Naive thymus-derived CD8-positive, alpha-beta T cell (primary cell): ENCODE measurements around the gene PLCXD1. TPM values are rescaled to one million over a fixed set of nuclear protein-coding genes. Genes with fewer than 3 reads are reported as not detected.
"Not testable (repeated sequence)": the region's sequence is repeated elsewhere in the genome, so short reads cannot be mapped to it uniquely, and the experiment has no call there.

Source experiments
- ATAC-seq, 2 donors: fragments of 150-1000 bp; cut with Tn5 transposase in 1 of 2; sonication (Bioruptor Pico), chemical (Tn5 transposase) in 1 of 2; 1 replicate in 1 of 2; 2 replicates in 1 of 2; pipeline ENCODE4 v1.10.0; 2021; ENCODE audit warnings: mild to moderate bottlenecking in 2 of 2, moderate library complexity in 2 of 2
- POLR2A ChIA-PET: fragments of 350-600 bp; sonication (Branson Sonifier 250); formaldehyde crosslinking; loops from one replicate; lab custom pipeline; 2021; ENCODE audit warnings: antibody characterized with exemption; lab: Charles Lee
- DNase-seq, 10 donors: peaks; one replicate each; pipeline versions ENCODE4 v3.0.0 to v3.0.0-alpha.2; 2020 to 2022
- H3K27ac Mint-ChIP-seq, 10 donors: one replicate each; pipeline ENCODE4 v1.8.0; 2020 to 2022; ENCODE audit warnings: mild to moderate bottlenecking in 10 of 10, mixed read lengths in 10 of 10, moderate library complexity in 4 of 10, inconsistent platforms in 1 of 10
- H3K27me3 Mint-ChIP-seq, 5 donors: one replicate each; pipeline ENCODE4 v1.8.0; 2021 to 2022; ENCODE audit warnings: mixed read lengths in 5 of 5
- H3K36me3 Mint-ChIP-seq, 3 donors: one replicate each; pipeline ENCODE4 v1.8.0; 2020 to 2022; ENCODE audit warnings: mixed read lengths in 3 of 3, mild to moderate bottlenecking in 2 of 3, inconsistent platforms in 1 of 3
- H3K4me1 Mint-ChIP-seq, 4 donors: one replicate each; pipeline ENCODE4 v1.8.0; 2021 to 2022; ENCODE audit warnings: mixed read lengths in 4 of 4
- H3K4me3 Mint-ChIP-seq, 10 donors: one replicate each; pipeline ENCODE4 v1.8.0; 2020 to 2022; ENCODE audit warnings: mild to moderate bottlenecking in 10 of 10, mixed read lengths in 10 of 10, moderate library complexity in 6 of 10, inconsistent platforms in 1 of 10
- H3K9me3 Mint-ChIP-seq, 9 donors: one replicate each; pipeline ENCODE4 v1.8.0; 2020 to 2022; ENCODE audit warnings: mixed read lengths in 9 of 9, mild to moderate bottlenecking in 3 of 9, inconsistent platforms in 1 of 9, moderate library complexity in 1 of 9
- polyA plus RNA-seq, 3 donors: library from polyadenylated mRNA; unstranded; fragments of 300-500 nt; fragmentation: Illumina TruSeq; gene quantifications; one replicate each; pipeline ENCODE4 v1.2.3, GENCODE V29; 2021
- total RNA-seq, 8 experiments: library from RNA in 2 of 8; stranded (reverse) in 2 of 8; gene quantifications; one replicate each; pipeline ENCODE4 v1.2.3 and lab custom pipeline; 2021 to 2026

Gene PLCXD1
- total and polyA plus RNA-seq, 5 experiments from 2014 or later = 2.7 to 19.2 (median 9.2) TPM

- H3K27ac Mint-ChIP-seq, ATAC-seq, H3K9me3 Mint-ChIP-seq, DNase-seq, POLR2A ChIA-PET, H3K4me3 Mint-ChIP-seq, H3K27me3 Mint-ChIP-seq, H3K4me1 Mint-ChIP-seq: not testable (repeated sequence)
- H3K36me3 Mint-ChIP-seq = peaks cover 0 to 86% (median 31%) of the 10 kb centered on the region in 3 donors
Observed at GRCh38 chrX:306614-307251, 25.6 kb downstream of the PLCXD1 start.

GRCh38 chrX:307261-308111 is 26.3 kb downstream of the PLCXD1 start:
- H3K4me3 Mint-ChIP-seq = no peak overlapping the region
- DNase-seq (peak in 1 of 10 donors; percentile 57), ATAC-seq (peak in 1 of 2 donors; percentile 25)
- no peaks in the 10 kb centered on the region for H3K27me3 Mint-ChIP-seq
- peaks cover 0 to 85% (median 32%) of the 10 kb centered on the region in 3 donors for H3K36me3 Mint-ChIP-seq
- POLR2A ChIA-PET = no interaction called here
- peaks cover 0 to 6% (median under 1%) of the 10 kb centered on the region in 4 donors for H3K4me1 Mint-ChIP-seq
- H3K27ac Mint-ChIP-seq = no peak overlapping the region
- peaks cover 0 to 6% (median 0%) of the 10 kb centered on the region in 9 donors for H3K9me3 Mint-ChIP-seq

- POLR2A ChIA-PET = no interaction called here
- Mint-ChIP-seq H3K36me3 (peaks cover 0 to 84% (median 32%) of the 10 kb centered on the region in 3 donors), H3K4me3 (no peak overlapping the region), H3K4me1 (peaks cover 0 to 8% (median under 1%) of the 10 kb centered on the region in 4 donors), H3K9me3 (peaks cover 0 to 6% (median 0%) of the 10 kb centered on the region in 9 donors), H3K27ac (peak overlapping the region in 3 of 10 donors; percentile 13 to 86 (median 74)), H3K27me3 (no peaks in the 10 kb centered on the region)
- DNase-seq (peak in 1 of 10 donors; percentile 45), ATAC-seq (no peak)
Observed at GRCh38 chrX:308821-309520, 27.8 kb downstream of the PLCXD1 start.

GRCh38 chrX:310621-311155 is 29.5 kb downstream of the PLCXD1 start:
- peaks cover 0 to 2% (median 0%) of the 10 kb centered on the region in 9 donors for H3K9me3 Mint-ChIP-seq
- POLR2A ChIA-PET = no interaction called here
- DNase-seq (peak in 1 of 10 donors; percentile 56), ATAC-seq (no peak)
- no peaks in the 10 kb centered on the region for H3K27me3 Mint-ChIP-seq
- H3K27ac Mint-ChIP-seq = no peak overlapping the region
- H3K36me3 Mint-ChIP-seq = peaks cover 0 to 77% (median 25%) of the 10 kb centered on the region in 3 donors
- peaks cover 0 to 8% (median under 1%) of the 10 kb centered on the region in 4 donors for H3K4me1 Mint-ChIP-seq
- no peak overlapping the region for H3K4me3 Mint-ChIP-seq

- H3K36me3 Mint-ChIP-seq = peaks cover 0 to 71% (median 23%) of the 10 kb centered on the region in 3 donors
- H3K27ac Mint-ChIP-seq = peak overlapping the region in 2 of 10 donors; percentile 4 to 66
- H3K9me3 Mint-ChIP-seq = no peaks in the 10 kb centered on the region
- H3K27me3 Mint-ChIP-seq = no peaks in the 10 kb centered on the region
- POLR2A ChIA-PET = no interaction called here
- H3K4me1 Mint-ChIP-seq = peaks cover 0 to 8% (median under 1%) of the 10 kb centered on the region in 4 donors
- no peak for ATAC-seq
- DNase-seq = peak in 1 of 10 donors; percentile 56
- H3K4me3 Mint-ChIP-seq = no peak overlapping the region
Observed at GRCh38 chrX:311156-312129, 30.3 kb downstream of the PLCXD1 start.

GRCh38 chrX:312621-313331 is 31.6 kb downstream of the PLCXD1 start:
- no peak for ATAC-seq
- no peaks in the 10 kb centered on the region for H3K27me3 Mint-ChIP-seq
- peaks cover 3 to 11% (median 6%) of the 10 kb centered on the region in 4 donors for H3K4me1 Mint-ChIP-seq
- DNase-seq = no peak
- no peak overlapping the region for H3K4me3 Mint-ChIP-seq
- H3K9me3 Mint-ChIP-seq = no peaks in the 10 kb centered on the region
- POLR2A ChIA-PET = no interaction called here
- peak overlapping the region in 2 of 10 donors; percentile 29 to 66 for H3K27ac Mint-ChIP-seq
- peaks cover 0 to 63% (median 19%) of the 10 kb centered on the region in 3 donors for H3K36me3 Mint-ChIP-seq

GRCh38 chrX:313546-313945 is 32.4 kb downstream of the PLCXD1 start:
- Mint-ChIP-seq H3K4me3 (no peak overlapping the region), H3K36me3 (peaks cover 0 to 57% (median 16%) of the 10 kb centered on the region in 3 donors), H3K27ac (peak overlapping the region in 4 of 10 donors; percentile 18 to 44 (median 31)), H3K4me1 (peaks cover 7 to 14% (median 10%) of the 10 kb centered on the region in 4 donors), H3K27me3 (peaks cover 0 to 2% (median 0%) of the 10 kb centered on the region in 5 donors), H3K9me3 (peaks cover 0 to 2% (median 0%) of the 10 kb centered on the region in 9 donors)
- ATAC-seq = no peak
- DNase-seq = no peak
- POLR2A ChIA-PET = no interaction called here

GRCh38 chrX:314049-314448 is 32.9 kb downstream of the PLCXD1 start:
- peaks cover 0 to 2% (median 0%) of the 10 kb centered on the region in 5 donors for H3K27me3 Mint-ChIP-seq

GRCh38 chrX:314781-315595 is 33.8 kb downstream of the PLCXD1 start:
- Mint-ChIP-seq H3K4me1 (peaks cover 8 to 14% (median 10%) of the 10 kb centered on the region in 4 donors), H3K27me3 (peaks cover 0 to 2% (median 0%) of the 10 kb centered on the region in 5 donors), H3K36me3 (peaks cover 0 to 43% (median 16%) of the 10 kb centered on the region in 3 donors), H3K9me3 (peaks cover 0 to 2% (median 0%) of the 10 kb centered on the region in 9 donors), H3K27ac (peak overlapping the region in 1 of 10 donors; percentile 13), H3K4me3 (no peak overlapping the region)
- POLR2A ChIA-PET = no interaction called here
- ATAC-seq = no peak
- peak in 1 of 10 donors; percentile 62 for DNase-seq

More at GRCh38 chrX:314049-314448, 32.9 kb downstream of the PLCXD1 start:
- H3K27ac Mint-ChIP-seq = peak overlapping the region in 1 of 10 donors; percentile 21
- H3K9me3 Mint-ChIP-seq = peaks cover 0 to 2% (median 0%) of the 10 kb centered on the region in 9 donors
- ATAC-seq = no peak
- DNase-seq = no peak
- no peak overlapping the region for H3K4me3 Mint-ChIP-seq
- POLR2A ChIA-PET = no interaction called here
- H3K4me1 Mint-ChIP-seq = peaks cover 7 to 14% (median 10%) of the 10 kb centered on the region in 4 donors
- H3K36me3 Mint-ChIP-seq = peaks cover 0 to 52% (median 16%) of the 10 kb centered on the region in 3 donors
